ENCODE data around the gene MRPL27.

- TF ChIP-seq, protein P1, sequence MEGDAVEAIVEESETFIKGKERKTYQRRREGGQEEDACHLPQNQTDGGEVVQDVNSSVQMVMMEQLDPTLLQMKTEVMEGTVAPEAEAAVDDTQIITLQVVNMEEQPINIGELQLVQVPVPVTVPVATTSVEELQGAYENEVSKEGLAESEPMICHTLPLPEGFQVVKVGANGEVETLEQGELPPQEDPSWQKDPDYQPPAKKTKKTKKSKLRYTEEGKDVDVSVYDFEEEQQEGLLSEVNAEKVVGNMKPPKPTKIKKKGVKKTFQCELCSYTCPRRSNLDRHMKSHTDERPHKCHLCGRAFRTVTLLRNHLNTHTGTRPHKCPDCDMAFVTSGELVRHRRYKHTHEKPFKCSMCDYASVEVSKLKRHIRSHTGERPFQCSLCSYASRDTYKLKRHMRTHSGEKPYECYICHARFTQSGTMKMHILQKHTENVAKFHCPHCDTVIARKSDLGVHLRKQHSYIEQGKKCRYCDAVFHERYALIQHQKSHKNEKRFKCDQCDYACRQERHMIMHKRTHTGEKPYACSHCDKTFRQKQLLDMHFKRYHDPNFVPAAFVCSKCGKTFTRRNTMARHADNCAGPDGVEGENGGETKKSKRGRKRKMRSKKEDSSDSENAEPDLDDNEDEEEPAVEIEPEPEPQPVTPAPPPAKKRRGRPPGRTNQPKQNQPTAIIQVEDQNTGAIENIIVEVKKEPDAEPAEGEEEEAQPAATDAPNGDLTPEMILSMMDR (conservative IDR thresholded peaks at IDR 0.05; ENCODE audit: low read length) = no peak
- TF ChIP-seq EZH2phosphoT487 (IDR thresholded peaks at IDR 0.05; ENCODE audit: borderline replicate concordance, low read depth, low read length) = no peak
These were observed 17.7 kb downstream of the MRPL27 start for GRCh38 chr17:50355336-50355700.

Data from OCI-LY7 (cell line).